ENCODE results near the gene SLC25A44.
"Not testable (repeated sequence)": the region's sequence is repeated elsewhere in the genome, so short reads cannot be mapped to it uniquely, and the experiment has no call there.

SLC25A44 gene

DNA sequence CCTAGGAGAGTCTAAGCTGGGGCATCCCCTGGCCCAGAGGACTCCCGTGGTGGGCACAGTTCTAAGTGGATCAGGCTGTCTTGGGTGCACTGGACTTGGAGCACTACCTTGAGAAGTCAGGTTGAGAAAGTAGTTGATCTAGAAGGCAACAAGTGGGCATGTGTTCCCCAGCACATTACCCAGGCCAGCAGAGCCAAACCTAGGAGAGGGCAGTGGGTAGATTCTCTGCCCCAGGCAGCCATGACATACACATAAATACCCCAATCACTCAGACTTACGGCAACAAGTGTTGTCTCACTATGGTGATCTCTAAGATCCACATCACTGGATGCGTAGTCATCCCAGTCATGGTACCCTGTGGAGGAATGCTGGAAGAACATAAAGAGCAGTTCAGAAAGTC is 17.3 kb downstream of the SLC25A44 start:
- WGBS: 97% methylated on average over 3 of the region's 3 CpGs
- Histone ChIP-seq H3K4me3 (ENCODE audit: low read length) (no peak overlapping the region), H3K9ac (ENCODE audit: low read depth, low read length) (no peak overlapping the region), H3K36me3 (ENCODE audit: insufficient read depth, low read length) (peaks cover 44% of the 10 kb centered on the region), H3K27me3 (ENCODE audit: insufficient read depth, low read length) (no peaks in the 10 kb centered on the region), H3K9me3 (ENCODE audit: insufficient read depth, low read depth, low read length) (no peaks in the 10 kb centered on the region), H3K4me1 (ENCODE audit: insufficient read depth, low read length) (peaks cover 8% of the 10 kb centered on the region), H3K27ac (ENCODE audit: low read depth, low read length) (no peak overlapping the region)

DNA sequence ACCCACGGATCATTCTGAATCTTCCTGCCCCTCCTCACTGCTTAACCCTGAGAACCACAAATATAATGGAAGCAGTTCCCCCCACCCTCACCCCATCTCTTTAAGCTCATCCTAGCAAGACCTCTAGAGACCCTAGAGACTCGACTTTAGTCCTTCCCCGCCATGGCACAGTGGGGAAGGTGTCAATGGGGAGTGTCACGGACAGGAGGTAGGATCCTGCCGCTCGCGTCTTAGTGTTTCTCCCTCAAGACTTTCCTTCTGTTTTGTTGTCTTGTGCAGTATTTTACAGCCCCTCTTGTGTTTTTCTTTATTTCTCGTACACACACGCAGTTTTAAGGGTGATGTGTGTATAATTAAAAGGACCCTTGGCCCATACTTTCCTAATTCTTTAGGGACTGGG is 18.2 kb downstream of the SLC25A44 start:
- H3K9me3 ChIP-seq (ENCODE audit: insufficient read depth, low read depth, low read length): no peaks in the 10 kb centered on the region
- peak overlapping the region; percentile 99 for H3K27ac ChIP-seq (ENCODE audit: low read depth, low read length)
- peaks cover 40% of the 10 kb centered on the region for H3K36me3 ChIP-seq (ENCODE audit: insufficient read depth, low read length)
- peak overlapping the region; percentile 98 for H3K9ac ChIP-seq (ENCODE audit: low read depth, low read length)
- H3K27me3 ChIP-seq (ENCODE audit: insufficient read depth, low read length): no peaks in the 10 kb centered on the region
- WGBS: 94% methylated on average over 6 of the region's 9 CpGs
- H3K4me1 ChIP-seq (ENCODE audit: insufficient read depth, low read length): peaks cover 8% of the 10 kb centered on the region
- peak overlapping the region; percentile 81 for H3K4me3 ChIP-seq (ENCODE audit: low read length)

DNA sequence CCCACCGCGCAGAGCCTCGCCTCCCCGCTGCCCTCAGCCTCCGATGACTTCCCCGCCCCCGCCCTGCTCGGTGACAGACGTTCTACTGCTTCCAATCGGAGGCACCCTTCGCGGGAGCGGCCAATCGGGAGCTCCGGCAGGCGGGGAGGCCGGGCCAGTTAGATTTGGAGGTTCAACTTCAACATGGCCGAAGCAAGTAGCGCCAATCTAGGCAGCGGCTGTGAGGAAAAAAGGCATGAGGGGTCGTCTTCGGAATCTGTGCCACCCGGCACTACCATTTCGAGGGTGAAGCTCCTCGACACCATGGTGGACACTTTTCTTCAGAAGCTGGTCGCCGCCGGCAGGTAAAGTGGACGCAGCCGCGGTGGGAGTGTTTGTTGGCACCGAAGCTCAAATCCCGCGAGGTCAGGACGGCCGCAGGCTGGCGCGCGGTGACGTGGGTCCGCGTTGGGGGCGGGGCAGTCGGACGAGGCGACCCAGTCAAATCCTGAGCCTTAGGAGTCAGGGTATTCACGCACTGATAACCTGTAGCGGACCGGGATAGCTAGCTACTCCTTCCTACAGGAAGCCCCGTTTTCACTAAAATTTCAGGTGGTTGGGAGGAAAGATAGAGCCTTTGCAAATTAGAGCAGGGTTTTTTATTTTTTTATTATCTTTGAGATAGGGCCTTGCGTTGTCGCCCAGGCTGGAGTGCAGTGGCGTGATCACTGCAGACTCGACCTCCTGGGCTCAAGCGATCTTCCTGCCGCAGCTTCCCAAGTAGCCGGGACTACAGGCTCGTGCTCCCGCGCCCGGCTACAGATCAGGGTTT is 19.1 kb downstream of the SLC25A44 start, which contains the start of gene PMF1:
Gene PMF1 (plus strand): TSS at position 175 of the 811 bp plus-strand sequence. CDS start 9 bp downstream, at position 184.
- Histone ChIP-seq H3K36me3 (ENCODE audit: insufficient read depth, low read length) (peaks cover 41% of the 10 kb centered on the region), H3K4me3 (ENCODE audit: low read length) (peak within 1 kb of the TSS; percentile 81), H3K4me1 (ENCODE audit: insufficient read depth, low read length) (peaks cover 8% of the 10 kb centered on the region), H3K9me3 (ENCODE audit: insufficient read depth, low read depth, low read length) (no peaks in the 10 kb centered on the region), H3K27ac (ENCODE audit: low read depth, low read length) (peak within 1 kb of the TSS; percentile 99), H3K9ac (ENCODE audit: low read depth, low read length) (peak within 1 kb of the TSS; percentile 98), H3K27me3 (ENCODE audit: insufficient read depth, low read length) (no peaks in the 10 kb centered on the region)
- WGBS: under 1% methylated on average over 61 of the region's 61 CpGs

GRCh38 chr1:156213644-156213966 is 19.7 kb downstream of the SLC25A44 start:
- H3K4me3 ChIP-seq (ENCODE audit: low read length): peak overlapping the region; percentile 81
- 31% methylated on average over 10 of the region's 11 CpGs for WGBS
- H3K9ac ChIP-seq (ENCODE audit: low read depth, low read length): peak overlapping the region; percentile 98
- peak overlapping the region; percentile 99 for H3K27ac ChIP-seq (ENCODE audit: low read depth, low read length)
- no peaks in the 10 kb centered on the region for H3K9me3 ChIP-seq (ENCODE audit: insufficient read depth, low read depth, low read length)
- peaks cover 40% of the 10 kb centered on the region for H3K36me3 ChIP-seq (ENCODE audit: insufficient read depth, low read length)
- peaks cover 8% of the 10 kb centered on the region for H3K4me1 ChIP-seq (ENCODE audit: insufficient read depth, low read length)
- H3K27me3 ChIP-seq (ENCODE audit: insufficient read depth, low read length): no peaks in the 10 kb centered on the region

DNA sequence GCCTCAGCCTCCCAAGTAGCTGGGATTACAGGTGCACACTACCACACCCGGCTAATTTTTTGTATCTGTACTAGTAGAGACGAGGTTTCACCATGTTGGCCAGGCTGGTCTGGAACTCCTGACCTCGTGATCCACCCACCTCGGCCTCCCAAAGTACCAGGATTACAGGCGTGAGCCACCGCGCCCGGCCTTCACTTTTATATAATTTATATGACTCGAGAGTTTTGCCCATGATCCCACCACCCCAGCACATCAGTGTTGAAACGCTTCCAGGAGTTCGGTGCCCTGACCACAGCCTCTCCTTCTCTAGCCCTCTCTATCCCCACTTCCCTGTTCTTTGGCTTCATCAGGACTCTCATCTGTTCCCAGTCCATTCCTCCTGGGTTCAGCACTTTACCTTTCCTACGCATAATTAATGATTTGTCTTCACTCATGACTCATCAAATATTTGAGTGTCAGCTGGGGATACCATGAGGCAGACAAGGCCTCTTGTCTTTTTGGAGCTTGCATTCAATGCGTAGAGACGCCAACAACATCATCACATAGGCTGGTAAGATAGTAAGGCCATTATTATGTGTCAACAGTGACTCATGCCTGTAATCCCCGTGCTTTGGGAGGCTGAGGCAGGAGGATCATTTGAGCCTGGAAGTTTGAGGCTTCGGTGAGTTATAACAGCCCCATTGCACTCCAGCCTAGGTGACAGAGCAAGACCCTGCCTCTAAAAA is 20.3 kb downstream of the SLC25A44 start:
- H3K9me3 ChIP-seq (ENCODE audit: insufficient read depth, low read depth, low read length): no peaks in the 10 kb centered on the region
- 91% methylated on average over 16 of the region's 16 CpGs for WGBS

DNA sequence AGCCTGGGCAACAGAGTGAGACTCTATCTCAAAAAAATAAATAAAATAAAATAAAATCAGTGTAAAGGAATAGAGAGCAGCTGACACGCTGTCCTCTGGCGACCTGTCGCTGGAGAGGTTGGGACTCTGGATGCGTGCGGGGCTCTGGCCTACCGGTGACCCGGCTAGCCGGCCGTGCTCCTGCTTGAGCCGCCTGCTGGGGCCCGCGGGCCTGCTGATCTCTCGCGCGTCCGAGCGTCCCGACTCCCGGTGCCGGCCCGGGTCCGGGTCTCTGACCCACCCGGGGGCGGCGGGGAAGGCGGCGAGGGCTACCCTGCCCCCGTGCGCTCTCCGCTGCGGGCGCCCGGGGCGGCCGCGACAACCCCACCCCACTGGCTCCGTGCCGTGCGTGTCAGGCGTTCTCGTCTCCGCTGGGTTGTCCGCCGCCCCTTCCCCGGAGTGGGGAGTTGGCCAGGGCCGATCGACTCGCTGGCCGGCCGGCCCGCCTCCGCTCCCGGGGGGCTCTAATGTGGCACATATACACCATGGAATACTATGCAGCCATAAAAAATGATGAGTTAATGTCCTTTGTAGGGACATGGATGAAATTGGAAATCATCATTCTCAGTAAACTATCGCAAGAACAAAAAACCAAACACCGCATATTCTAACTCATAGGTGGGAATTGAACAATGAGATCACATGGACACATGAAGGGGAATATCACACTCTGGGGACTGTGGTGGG is 22.6 kb downstream of the SLC25A44 start:
- H3K9ac ChIP-seq (ENCODE audit: low read depth, low read length); H3K4me3 ChIP-seq (ENCODE audit: low read length); H3K9me3 ChIP-seq (ENCODE audit: insufficient read depth, low read depth, low read length); H3K4me1 ChIP-seq (ENCODE audit: insufficient read depth, low read length); H3K27me3 ChIP-seq (ENCODE audit: insufficient read depth, low read length); H3K27ac ChIP-seq (ENCODE audit: low read depth, low read length): not testable (repeated sequence)
- 96% methylated on average over 51 of the region's 55 CpGs for WGBS
- H3K36me3 ChIP-seq (ENCODE audit: insufficient read depth, low read length): peaks cover 35% of the 10 kb centered on the region

More for the DNA sequence above, 20.3 kb downstream of the SLC25A44 start:
- Histone ChIP-seq H3K27ac (ENCODE audit: low read depth, low read length) (no peak overlapping the region; the same call in 1 of the 2 replicates), H3K4me1 (ENCODE audit: insufficient read depth, low read length) (peaks cover 8% of the 10 kb centered on the region; the same call in 1 of the 2 replicates), H3K4me3 (ENCODE audit: low read length) (peak overlapping the region; percentile 81), H3K27me3 (ENCODE audit: insufficient read depth, low read length) (no peaks in the 10 kb centered on the region), H3K36me3 (ENCODE audit: insufficient read depth, low read length) (peaks cover 38% of the 10 kb centered on the region), H3K9ac (ENCODE audit: low read depth, low read length) (peak overlapping the region; percentile 15; the same call in 1 of the 2 replicates)

DNA sequence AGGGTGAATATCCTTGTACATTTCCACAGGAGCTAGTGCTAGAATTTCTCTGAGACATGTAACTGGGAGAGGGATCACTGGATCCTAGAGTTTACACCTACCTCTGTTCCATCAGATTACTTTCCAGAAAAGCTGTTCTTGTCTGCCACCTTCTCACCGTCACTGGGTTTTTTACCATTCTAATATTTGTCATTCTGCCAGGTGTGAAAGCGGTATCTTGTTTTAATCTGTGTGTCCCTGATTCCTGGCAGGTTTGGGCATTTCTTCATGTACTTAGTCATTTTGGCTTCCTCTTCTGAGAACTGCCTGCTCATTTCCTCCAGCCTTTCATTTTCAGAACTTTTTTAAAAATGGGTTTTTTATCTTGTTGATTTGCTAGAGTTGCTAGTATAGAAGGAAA is 24.0 kb downstream of the SLC25A44 start:
- H3K27ac ChIP-seq (ENCODE audit: low read depth, low read length): no peak overlapping the region
- 100% methylated on average over 2 of the region's 2 CpGs for WGBS
- no peak overlapping the region for H3K4me3 ChIP-seq (ENCODE audit: low read length)
- no peaks in the 10 kb centered on the region for H3K9me3 ChIP-seq (ENCODE audit: insufficient read depth, low read depth, low read length)
- H3K4me1 ChIP-seq (ENCODE audit: insufficient read depth, low read length): peaks cover 3% of the 10 kb centered on the region; the same call in 1 of the 2 replicates
- peaks cover 47% of the 10 kb centered on the region for H3K36me3 ChIP-seq (ENCODE audit: insufficient read depth, low read length)
- no peaks in the 10 kb centered on the region for H3K27me3 ChIP-seq (ENCODE audit: insufficient read depth, low read length)
- no peak overlapping the region for H3K9ac ChIP-seq (ENCODE audit: low read depth, low read length)

GRCh38 chr1:156220226-156220625 is 26.3 kb downstream of the SLC25A44 start:
- no peaks in the 10 kb centered on the region for H3K9me3 ChIP-seq (ENCODE audit: insufficient read depth, low read depth, low read length)
- no peaks in the 10 kb centered on the region for H3K27me3 ChIP-seq (ENCODE audit: insufficient read depth, low read length)
- 97% methylated on average over 7 of the region's 9 CpGs for WGBS
- no peak overlapping the region for H3K27ac ChIP-seq (ENCODE audit: low read depth, low read length)
- H3K4me1 ChIP-seq (ENCODE audit: insufficient read depth, low read length): no peaks in the 10 kb centered on the region
- H3K4me3 ChIP-seq (ENCODE audit: low read length): no peak overlapping the region
- peaks cover 51% of the 10 kb centered on the region for H3K36me3 ChIP-seq (ENCODE audit: insufficient read depth, low read length)
- no peak overlapping the region for H3K9ac ChIP-seq (ENCODE audit: low read depth, low read length)

GRCh38 chr1:156221986-156222692 is 28.2 kb downstream of the SLC25A44 start:
- no peaks in the 10 kb centered on the region for H3K27me3 ChIP-seq (ENCODE audit: insufficient read depth, low read length)
- H3K4me1 ChIP-seq (ENCODE audit: insufficient read depth, low read length): no peaks in the 10 kb centered on the region
- peaks cover 62% of the 10 kb centered on the region for H3K36me3 ChIP-seq (ENCODE audit: insufficient read depth, low read length)
- H3K4me3 ChIP-seq (ENCODE audit: low read length): no peak overlapping the region
- 98% methylated on average over 13 of the region's 13 CpGs for WGBS
- no peak overlapping the region for H3K9ac ChIP-seq (ENCODE audit: low read depth, low read length)
- H3K9me3 ChIP-seq (ENCODE audit: insufficient read depth, low read depth, low read length): no peaks in the 10 kb centered on the region
- no peak overlapping the region for H3K27ac ChIP-seq (ENCODE audit: low read depth, low read length)

DNA sequence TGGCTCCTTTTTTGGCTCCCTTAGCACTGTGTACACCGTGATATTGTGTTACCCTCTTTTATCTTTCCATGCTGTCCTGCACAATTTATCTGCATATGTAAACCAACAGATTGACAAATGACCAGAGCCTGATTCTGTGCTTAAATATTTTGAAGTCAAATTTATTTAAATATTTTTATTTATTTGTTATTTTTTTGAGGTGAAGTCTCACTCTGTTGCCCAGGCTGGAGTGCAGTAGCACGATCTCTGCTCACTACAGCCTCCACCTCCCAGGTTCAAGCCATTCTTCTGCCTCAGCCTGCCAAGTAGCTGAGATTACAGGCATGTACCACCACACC is 31.7 kb downstream of the SLC25A44 start:
- Histone ChIP-seq H3K4me1 (ENCODE audit: insufficient read depth, low read length) (no peaks in the 10 kb centered on the region), H3K4me3 (ENCODE audit: low read length) (no peak overlapping the region), H3K9me3 (ENCODE audit: insufficient read depth, low read depth, low read length) (no peaks in the 10 kb centered on the region), H3K27ac (ENCODE audit: low read depth, low read length) (no peak overlapping the region), H3K36me3 (ENCODE audit: insufficient read depth, low read length) (peaks cover 64% of the 10 kb centered on the region), H3K9ac (ENCODE audit: low read depth, low read length) (no peak overlapping the region), H3K27me3 (ENCODE audit: insufficient read depth, low read length) (no peaks in the 10 kb centered on the region)
- 33% methylated on average over 2 of the region's 2 CpGs for WGBS
